ENCODE data around the gene NIT2. TPM values are rescaled to one million over a fixed set of nuclear protein-coding genes. Genes with fewer than 3 reads are reported as not detected.

Gene NIT2
- total RNA-seq, 2 donors from 2014 or later, result 23.5 to 25.9 TPM

Other genes with a start within 250 kb of the NIT2 start
- gene FILIP1L, start 220.3 kb upstream of the NIT2 start, total RNA-seq, result 10 to 100 TPM in 1 of 2 donors, 1 to 10 TPM in 1; 6.7 to 19.0 TPM
- gene TBC1D23, start 73.8 kb upstream of the NIT2 start, total RNA-seq, result 10 to 100 TPM; 38.2 to 50.9 TPM
- 10 to 100 TPM; 38.0 to 45.3 TPM for gene TOMM70, start 66.3 kb downstream of the NIT2 start, total RNA-seq
- 1 to 10 TPM; 1.0 to 1.1 TPM for gene LNP1, start 66.8 kb downstream of the NIT2 start, total RNA-seq
- gene TMEM45A, start 157.9 kb downstream of the NIT2 start, total RNA-seq, result 1 to 10 TPM; 1.9 to 4.6 TPM

Data from left colon (tissue), 2 donors.